HG03571 (cell line): ENCODE measurements around the gene HOXC5.
"Not testable (repeated sequence)": the region's sequence is repeated elsewhere in the genome, so short reads cannot be mapped to it uniquely, and the experiment has no call there.

Experiments
- ATAC-seq: cut with Tn5 transposase; IDR thresholded peaks from one replicate; pipeline ENCODE4 v1.9.1; 2021; ENCODE audit not compliant: unreplicated experiment

Gene HOXC5

DNA sequence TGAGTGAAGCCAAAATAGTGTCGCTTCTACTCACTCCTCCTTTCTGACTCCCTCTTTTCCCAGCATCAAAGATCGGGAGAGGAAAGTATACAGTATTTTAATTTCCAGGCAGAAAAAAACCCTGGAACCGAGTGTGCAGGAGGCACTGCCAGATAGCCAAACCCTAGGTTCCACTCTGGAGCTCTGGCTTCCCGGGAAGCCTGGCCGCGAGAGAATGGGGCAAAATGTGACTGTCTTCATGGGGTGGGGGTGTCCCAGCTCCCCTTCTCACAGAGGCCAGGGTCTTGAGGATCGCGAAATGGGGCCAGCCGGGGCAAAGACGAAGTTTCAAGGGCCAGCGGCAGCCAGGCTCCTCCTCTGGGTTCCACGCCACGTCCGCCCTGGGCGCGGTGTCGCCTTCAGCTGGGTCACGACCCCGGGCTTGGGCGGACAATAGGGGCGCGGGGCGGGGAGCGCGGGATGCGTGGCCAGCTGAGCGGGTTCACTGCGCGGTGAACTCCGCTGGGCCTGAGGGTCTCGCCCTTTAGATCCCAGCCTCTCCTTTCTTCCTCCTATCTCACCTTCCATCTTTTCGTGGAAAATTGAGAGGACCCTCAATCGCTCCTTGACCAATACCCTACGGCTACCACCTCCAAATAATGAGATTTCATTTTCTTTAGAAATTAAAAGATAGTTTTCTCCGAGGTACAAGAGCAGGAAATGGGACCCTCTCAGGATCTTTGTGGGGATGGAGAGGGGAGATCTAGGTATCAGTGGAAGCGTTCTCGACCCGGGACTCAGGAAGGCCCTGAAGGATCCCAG is 27.5 kb downstream of the HOXC5 start:
- no peak for ATAC-seq

DNA sequence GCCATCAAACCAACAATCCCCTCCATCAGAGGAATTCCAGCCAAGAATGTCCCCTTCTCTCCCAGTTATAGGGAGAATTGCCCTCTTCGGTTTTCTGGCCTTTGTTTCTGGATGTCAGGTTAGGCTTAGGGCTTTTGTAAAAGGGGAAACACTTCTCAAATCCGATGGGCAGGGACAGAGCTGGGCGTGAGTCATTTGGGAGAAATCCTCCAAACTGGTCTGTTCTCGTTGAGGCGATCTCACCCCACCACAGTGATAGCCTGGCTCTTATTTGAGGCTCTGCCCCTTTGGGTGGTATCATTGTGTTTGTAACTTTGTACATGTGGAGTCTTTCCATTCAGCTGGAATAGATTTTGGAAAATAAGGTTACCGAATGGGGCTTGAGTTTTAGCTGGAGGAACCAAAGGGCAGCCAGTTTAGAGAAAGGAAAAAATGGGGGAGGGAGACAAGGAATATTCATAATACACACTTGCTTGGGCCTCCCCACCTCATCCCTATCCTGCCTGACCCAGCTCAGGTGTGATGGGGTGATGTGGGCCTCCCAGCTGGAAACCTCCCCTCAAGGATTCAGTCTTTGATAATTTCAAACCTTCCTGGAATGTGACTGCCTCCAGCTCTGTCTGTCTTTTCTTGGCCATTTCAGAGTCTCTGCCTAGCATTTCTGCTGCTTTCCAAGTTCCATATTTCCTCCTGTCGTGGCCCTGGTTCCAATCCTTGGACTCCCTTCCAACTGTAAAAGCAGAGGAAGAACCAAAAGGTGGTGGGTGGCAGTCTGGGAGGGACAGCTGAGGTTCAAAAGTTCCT is 28.3 kb downstream of the HOXC5 start:
- no peak for ATAC-seq

DNA sequence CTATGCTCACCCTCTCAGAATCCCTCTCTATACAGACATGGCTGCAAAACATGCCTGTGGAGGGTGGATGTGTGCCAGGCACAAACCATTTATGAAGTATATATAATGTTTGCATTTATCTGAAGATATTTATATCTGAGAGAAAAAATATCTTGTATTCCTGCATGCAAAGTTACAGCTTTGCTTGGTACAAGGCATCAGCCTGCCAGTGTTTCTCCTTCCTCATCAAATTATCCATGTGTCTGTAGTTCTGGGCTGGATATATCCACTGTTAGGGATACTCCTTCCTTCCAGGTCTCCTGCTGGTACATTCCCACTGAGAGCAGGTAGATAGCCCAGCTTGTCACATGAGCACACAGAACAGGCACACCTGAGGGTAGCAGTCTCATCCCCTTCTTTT is 32.8 kb downstream of the HOXC5 start:
- ATAC-seq, result no peak

DNA sequence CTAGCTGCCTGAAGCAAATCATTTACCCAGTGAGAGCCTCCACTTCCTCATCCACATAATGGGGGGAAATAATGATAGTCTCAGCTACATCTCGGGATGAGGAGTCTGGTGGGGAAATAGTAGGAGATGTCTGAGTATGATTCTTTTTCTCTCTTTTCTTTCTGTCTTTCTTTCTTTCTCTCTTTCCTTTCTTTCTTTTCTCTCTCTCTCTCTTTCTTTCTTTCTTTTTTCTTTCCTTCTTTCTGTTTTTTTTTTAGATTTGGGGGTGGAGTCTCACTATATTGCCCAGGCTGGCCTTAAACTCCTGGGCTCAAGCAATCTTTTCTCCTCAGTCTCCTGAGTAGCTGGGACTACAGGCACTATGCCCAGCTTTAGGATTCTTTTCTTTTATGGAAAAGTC is 33.6 kb downstream of the HOXC5 start:
- ATAC-seq, result no peak

DNA sequence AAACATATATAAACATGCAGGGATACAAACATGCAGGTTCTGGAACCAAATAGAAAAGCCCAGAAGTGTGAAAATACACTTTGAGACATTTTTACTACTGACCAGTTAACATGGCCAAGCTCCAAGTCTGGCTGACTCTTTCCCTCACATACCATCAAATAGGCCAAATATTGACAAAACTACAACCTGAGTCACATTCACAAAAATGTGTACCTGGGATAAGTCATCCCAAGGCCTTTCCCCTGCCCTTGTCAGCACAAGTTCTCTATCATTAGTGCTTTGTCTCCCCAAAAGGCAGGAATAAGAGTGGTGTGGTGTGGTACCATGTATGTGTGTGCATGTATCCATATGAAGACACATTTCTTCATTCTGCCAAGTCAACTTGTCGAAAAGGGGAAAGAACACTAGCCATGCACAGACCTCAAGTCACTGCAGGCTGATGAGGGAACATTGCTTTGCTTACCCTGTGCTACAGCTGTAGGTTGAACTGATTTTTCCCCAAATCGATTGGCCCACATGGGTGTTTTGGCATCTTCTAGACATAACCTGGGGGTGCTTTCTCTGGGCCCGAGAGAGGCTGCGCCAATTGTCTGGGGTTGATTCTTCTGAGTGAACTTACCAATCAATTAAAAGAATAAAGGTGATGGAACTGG is 35.7 kb downstream of the HOXC5 start:
- no peak for ATAC-seq

DNA sequence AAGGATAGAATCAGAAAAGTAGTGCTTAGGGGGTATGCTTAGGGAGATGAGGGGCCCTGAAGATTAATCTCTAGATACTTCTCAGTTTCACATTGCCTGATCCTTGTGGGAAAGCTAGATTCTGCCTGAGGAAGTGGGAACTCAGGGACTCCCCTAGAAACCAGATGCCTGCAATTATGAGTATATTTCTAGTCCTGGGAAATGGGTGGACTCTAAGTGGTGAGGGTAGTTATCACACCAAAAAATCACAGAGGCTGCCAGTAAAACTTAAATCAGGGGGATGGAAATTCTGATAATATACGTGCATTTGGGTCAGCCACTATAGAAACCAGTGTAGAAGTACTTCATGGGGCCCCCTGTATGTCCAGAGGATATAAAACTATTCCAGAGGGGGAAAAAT is 39.1 kb downstream of the HOXC5 start:
- no peak for ATAC-seq

DNA sequence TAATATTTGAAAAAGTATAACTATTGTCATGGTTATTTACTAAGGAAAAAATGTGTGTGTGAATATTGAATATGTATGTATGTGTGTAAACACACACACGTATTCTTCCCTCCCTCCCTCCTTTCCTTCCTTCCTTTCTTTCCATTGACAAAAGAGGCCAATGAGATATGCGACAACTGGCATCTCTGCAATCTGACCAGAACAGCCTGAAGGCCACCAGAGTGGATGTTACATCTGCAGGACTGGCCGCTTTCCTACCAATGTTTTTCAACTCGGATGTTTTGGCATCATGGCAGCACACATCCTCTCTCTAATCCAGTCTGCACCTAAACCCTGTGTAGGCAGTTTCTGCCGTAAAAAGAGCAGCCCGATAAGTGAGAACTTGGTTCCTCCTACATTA is 41.5 kb downstream of the HOXC5 start:
- no peak for ATAC-seq

DNA sequence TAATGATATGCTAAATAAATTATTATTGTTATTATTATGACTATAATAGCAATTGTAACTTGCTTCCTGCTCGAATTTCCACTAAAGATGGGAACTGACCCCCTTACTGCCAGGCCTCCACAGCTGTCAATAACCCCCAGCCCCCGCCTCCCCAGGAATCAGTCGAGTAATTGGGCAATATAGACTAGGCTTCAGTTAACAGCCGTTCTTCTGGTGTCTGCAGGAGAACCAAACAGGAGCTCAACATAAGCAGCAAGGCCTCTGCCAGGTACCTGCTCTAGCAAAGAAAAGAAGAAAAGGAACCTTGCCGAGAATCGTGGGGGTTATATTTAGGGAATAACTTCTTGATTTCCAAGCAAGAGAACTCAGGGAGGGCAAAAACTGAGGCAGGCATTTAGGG is 42.6 kb downstream of the HOXC5 start:
- ATAC-seq, result no peak

DNA sequence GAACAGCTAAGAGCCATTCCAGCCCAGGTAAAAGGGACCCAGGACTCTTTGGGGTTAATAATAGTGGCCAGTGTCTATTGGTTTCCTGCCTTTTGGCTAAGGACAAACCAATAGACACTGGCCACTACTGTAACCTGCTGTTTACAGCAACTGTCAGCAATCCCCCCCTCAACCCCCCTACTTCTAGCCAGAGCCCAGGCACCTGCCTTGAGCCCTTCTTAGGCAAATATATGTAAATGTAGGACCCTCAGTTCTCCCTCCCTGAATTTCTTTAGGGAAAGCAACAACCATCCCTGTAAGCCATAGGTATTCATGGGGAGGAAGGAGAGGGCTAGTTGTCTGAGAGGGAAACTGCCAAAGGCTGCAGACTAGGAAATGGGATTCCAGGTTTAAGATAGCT is 43.1 kb downstream of the HOXC5 start:
- ATAC-seq, result no peak

DNA sequence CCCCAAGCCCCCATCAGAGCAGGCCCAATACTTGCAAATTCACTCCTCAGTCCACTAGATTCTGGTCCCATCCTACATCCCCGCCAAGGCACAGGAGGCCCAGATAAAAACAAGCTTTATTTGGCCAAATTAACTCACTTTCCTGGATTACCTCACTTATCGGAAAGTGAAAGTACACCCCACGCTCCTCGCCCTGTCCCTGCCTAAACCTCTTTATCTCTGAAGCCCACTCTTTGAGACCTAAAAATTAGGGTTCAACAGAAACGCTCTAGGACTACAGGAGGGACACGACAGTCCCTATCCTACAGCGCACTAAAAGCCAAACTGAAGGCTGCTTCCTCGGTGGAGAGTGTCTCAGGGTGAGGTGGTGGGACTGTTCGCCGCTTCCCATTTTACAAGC is 45.0 kb downstream of the HOXC5 start:
- not testable (repeated sequence) for ATAC-seq

DNA sequence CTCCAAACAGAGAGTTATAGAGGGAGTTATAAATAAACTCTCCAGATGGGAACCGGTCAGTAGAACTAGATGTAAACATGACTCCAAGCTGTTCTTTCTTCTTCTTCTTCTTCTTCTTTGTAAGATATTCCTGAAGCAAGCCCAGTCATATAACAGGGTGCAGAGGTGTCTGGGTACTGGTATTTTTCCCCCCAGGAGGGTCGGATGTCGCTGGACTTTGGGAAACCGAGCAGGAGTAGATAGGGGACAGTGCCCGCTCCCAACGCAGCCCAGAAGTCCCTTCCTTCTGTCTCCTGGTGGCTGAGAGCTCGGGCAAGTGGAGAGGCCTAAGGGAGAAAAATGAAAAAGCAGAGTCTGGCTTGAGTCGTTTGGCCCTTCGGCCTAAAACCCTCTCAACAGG is 46.3 kb downstream of the HOXC5 start:
- ATAC-seq, result not testable (repeated sequence)

DNA sequence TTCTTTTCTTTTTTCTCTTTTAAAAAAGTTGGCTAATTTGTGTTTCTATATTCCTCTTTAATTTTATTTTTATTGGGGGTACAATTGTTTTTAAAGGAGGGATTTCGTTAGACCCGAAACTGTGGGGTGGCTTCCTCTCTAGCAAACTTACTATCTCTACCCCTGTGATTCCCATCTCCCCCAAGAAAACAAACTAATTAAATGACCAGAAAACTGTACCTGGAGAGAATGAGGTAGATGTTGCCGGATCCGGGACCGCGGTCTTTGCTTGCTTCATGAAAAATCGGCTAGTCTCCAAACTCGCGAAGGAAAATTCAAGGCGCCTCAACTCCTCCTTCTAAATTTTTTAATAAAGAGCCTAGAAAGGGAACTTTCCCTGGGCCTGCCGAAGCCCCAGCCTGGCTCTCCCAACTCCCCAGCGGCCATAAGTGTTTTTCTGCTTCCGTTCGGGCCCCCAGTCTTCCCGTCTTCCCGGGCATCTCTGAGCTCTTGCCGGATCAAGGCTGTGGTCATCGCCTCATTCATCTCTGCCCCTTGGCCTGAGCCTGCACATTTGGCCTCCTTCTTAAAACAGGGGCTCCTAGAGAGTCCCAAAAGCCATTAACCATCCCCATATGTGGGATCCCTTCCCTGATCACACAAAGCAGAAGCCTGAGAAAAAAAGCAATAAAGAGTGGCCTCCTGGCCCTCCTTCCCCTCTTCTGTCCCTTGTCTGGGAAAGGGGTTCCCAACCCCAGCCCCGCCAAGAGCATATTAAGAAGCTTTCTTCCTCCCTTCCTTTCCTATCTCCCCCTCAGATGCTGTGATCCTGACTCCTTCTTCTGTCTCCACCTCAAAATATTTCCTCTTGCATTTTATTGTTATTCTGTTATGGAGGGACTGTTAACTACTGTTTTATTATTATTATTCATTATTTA is 47.4 kb downstream of the HOXC5 start:
- ATAC-seq, result not testable (repeated sequence)

DNA sequence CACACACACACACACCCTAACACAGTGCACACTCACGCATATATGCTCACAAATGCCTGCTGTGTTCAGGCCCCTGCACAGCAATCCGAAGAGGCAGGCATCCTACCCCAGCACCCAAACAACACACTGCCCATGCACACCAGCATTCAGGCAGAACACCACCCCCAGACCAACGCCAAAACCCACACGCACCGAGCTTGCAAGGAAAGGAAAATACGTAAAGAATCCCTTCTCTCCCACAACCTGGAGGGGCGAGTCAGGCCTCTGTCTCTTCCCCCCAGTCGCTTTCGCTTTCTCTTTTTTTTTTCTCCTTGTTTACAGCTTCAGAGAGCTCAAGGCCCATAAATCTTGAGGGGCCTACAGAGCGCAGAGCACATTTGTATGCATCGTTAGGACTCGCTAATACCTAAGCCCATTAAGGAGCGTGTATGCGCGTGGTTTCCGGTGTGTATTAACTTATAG is 48.2 kb downstream of the HOXC5 start:
- ATAC-seq, result not testable (repeated sequence)

DNA sequence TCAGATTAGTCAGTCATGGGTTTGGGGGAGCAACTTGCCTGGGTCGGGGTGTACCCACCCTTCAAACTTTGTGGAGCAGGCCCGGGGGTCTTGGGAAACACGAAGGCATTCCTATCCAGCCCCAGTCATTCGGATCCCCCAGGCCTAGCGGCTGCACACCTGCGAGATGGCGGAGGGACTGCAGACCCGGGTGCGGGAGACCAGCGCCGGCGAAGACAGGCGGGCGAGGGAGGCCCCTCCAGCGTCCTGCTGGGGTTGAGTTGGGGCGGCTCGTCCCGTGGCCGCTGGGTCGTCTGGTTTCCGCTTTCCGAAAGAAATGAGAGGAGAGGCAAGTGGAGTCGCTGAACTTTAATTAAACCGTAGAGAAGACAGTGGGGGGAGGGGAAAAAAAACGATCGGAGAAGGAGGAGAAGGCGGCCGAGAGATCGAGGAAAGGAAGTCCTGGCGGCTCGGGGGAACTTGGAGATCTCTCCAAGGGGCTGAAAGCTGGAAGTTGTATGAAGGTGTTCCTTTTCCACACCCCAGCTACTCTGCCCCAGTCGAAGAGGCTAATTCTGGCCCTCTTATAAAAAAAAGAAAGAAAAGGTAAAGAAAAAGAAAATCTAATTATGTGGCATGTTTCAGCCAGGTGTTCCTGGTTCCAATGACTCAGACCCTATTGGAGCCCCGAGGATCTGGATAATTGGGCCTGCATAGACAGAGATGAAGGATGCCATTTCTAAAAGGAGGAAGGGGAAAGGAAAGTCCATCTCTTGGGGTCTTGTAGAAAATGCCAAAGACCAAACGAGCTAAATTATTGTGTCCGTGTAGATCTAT is 48.9 kb downstream of the HOXC5 start:
- ATAC-seq, result not testable (repeated sequence)

DNA sequence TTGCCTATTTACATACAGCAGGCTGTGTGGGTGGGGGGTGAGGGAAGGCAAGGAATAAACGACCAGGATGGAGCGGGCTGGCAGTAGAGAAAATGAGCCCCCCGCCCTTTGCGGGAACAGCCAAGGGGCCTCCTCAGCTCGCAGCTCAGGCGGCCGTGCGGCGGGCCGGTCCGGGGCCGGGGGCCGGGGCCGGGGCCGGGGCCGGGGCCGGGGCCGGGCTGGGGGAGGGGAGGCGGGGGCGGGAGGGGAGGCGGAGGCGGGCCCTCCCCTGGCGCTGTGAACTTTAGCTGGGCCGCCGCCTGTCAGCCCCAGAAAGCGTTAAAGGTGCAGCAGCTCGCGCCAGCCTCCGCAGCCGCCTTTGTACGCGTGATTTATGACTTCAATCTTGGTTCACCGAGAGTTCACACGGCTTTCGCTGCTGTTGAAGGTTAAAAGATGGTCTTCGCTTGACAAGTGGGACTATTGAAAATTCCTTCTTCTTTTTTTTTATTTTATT is 49.6 kb downstream of the HOXC5 start:
- ATAC-seq, result no peak
